HepG2 (cell line): Measurements from ENCODE around the gene PEX14. TPM values are rescaled to one million over a fixed set of nuclear protein-coding genes. Genes with fewer than 3 reads are reported as not detected.

Source experiments
- ATAC-seq: fragments of 200-7000 bp; cut with Tn5 transposase; 3 replicates; pipeline ENCODE4 v1.9.1; 2020; ENCODE audit warnings: mild to moderate bottlenecking, moderate library complexity
- BruUV-seq: library from RNA; stranded (reverse); fragments of 400-500 nt; replicated peaks from 2 replicates; lab custom pipeline; 2021; lab: Mats Ljungman, UMichigan
- CTCF ChIA-PET: fragments of 300-600 bp; formaldehyde crosslinking; extraction: SDS; loops from one replicate; lab custom pipeline; 2021; ENCODE audit warnings: low total read pairs, inconsistent platforms, low intra/inter-chr PET ratio; lab: Yijun Ruan, JAX
- POLR2A ChIA-PET: fragments of 350-600 bp; sonication (Branson Sonifier 250); formaldehyde crosslinking; loops from one replicate; lab custom pipeline; 2020; ENCODE audit warnings: antibody characterized with exemption, inconsistent platforms; lab: Yijun Ruan, JAX
- DNase-seq: peaks from one replicate; pipeline ENCODE4 v3.0.0-alpha.2; 2015; ENCODE audit warnings: low spot score
- FAIRE-seq: peaks from 3 replicates; lab custom pipeline; 2011; peaks lifted over from hg19 to GRCh38; lab: Jason Lieb, UNC
- H2AFZ ChIP-seq: one replicate; pipeline ENCODE4 v1.6.1; 2011; ENCODE audit warnings: low read length, inconsistent platforms
- H3K27ac ChIP-seq: fragments of 300-600 bp; 3 replicates; pipeline ENCODE4 v1.8.0; 2011; ENCODE audit warnings: mixed run types, mild to moderate bottlenecking, mixed read lengths, low read length, inconsistent platforms; ENCODE audit not compliant: insufficient read depth; ENCODE audit errors: extremely low read length
- H3K27me3 ChIP-seq, 2 experiments: fragments of 200-600 bp in 1 of 2; 2 replicates in 1 of 2; 3 replicates in 1 of 2; pipeline versions ENCODE4 v1.6.0 to v1.8.0; 2011; ENCODE audit warnings: low read length in 2 of 2, mild to moderate bottlenecking in 2 of 2, moderate library complexity in 2 of 2, inconsistent platforms in 1 of 2; ENCODE audit not compliant: insufficient read depth in 2 of 2, control insufficient read depth in 1 of 2
- H3K36me3 ChIP-seq, 2 experiments: fragments of 200-600 bp in 1 of 2; replicated peaks in 1 of 2; 2 replicates in 1 of 2; 3 replicates in 1 of 2; pipeline versions ENCODE4 v1.5.1 to v1.8.0; 2011; ENCODE audit warnings: low read length in 2 of 2, inconsistent platforms in 1 of 2; ENCODE audit not compliant: insufficient read depth in 2 of 2, control insufficient read depth in 1 of 2
- H3K4me1 ChIP-seq: 2 replicates; pipeline ENCODE4 v1.5.1; 2012; ENCODE audit warnings: low read length, inconsistent platforms; ENCODE audit not compliant: insufficient read depth
- H3K4me2 ChIP-seq: 2 replicates; pipeline ENCODE4 v1.6.0; 2011; ENCODE audit warnings: low read depth, low read length, inconsistent platforms
- H3K4me3 ChIP-seq, 3 experiments: fragments of 200-600 bp in 1 of 3; sonication (generic), shearing (Covaris generic) in 1 of 3; replicated peaks in 1 of 3; 2 replicates each; pipeline ENCODE4 v1.5.1; 2011 to 2016; ENCODE audit warnings: low read length in 3 of 3, inconsistent platforms in 2 of 3, low read depth in 2 of 3, mild to moderate bottlenecking in 2 of 3, control low read depth in 1 of 3, mixed read lengths in 1 of 3; ENCODE audit not compliant: insufficient read depth in 1 of 3
- H3K79me2 ChIP-seq: one replicate; pipeline ENCODE4 v1.6.1; 2011; ENCODE audit warnings: low read length, inconsistent platforms; ENCODE audit not compliant: insufficient read depth
- H3K9ac ChIP-seq: 2 replicates; pipeline ENCODE4 v1.6.0; 2011; ENCODE audit warnings: mild to moderate bottlenecking, low read depth, low read length, inconsistent platforms; ENCODE audit not compliant: insufficient read depth
- H3K9me3 ChIP-seq: 2 replicates; pipeline ENCODE4 v1.5.1; 2012; ENCODE audit warnings: mild to moderate bottlenecking, low read length
- H4K20me1 ChIP-seq: 2 replicates; pipeline ENCODE4 v1.6.0; 2011; ENCODE audit warnings: inconsistent platforms, mild to moderate bottlenecking, low read length, moderate library complexity; ENCODE audit not compliant: insufficient read depth
- HDAC6 ChIP-seq: fragments of 200-600 bp; sonication (generic); IDR thresholded peaks from 2 replicates; pipeline ENCODE4 v1.7.0; 2017; ENCODE audit warnings: mild to moderate bottlenecking, antibody characterized with exemption, low read length, low read depth
- HNRNPH1 ChIP-seq: fragments of 200-400 bp; formaldehyde crosslinking; optimal IDR thresholded peaks from 2 replicates; pipeline ENCODE3; 2017; ENCODE audit warnings: mild to moderate bottlenecking, low read depth, low read length
- RBM39 ChIP-seq: fragments of 200-400 bp; formaldehyde crosslinking; IDR thresholded peaks from one replicate; pipeline ENCODE4 v1.6.1; 2018; ENCODE audit warnings: antibody characterized with exemption, mild to moderate bottlenecking, low read depth, low read length; ENCODE audit not compliant: poor library complexity, severe bottlenecking
- ZBTB42 ChIP-seq: sonication (generic); formaldehyde crosslinking; IDR thresholded peaks from 2 replicates; pipeline ENCODE4 v1.5.0; 2020; ENCODE audit warnings: mild to moderate bottlenecking, missing genetic modification reagents
- ZNF746 ChIP-seq: sonication (generic); formaldehyde crosslinking; IDR thresholded peaks from 2 replicates; pipeline ENCODE4 v1.8.0; 2022; ENCODE audit warnings: mild to moderate bottlenecking, missing genetic modification reagents
- WGBS: methylation state at CpG from one replicate; pipeline ENCODE4 v1.1.6; 2017; ENCODE audit warnings: low lambda C conversion rate; 5-methylcytosine and 5-hydroxymethylcytosine counted together
- in situ Hi-C: cut with HindIII; loops from 2 replicates; pipeline ENCODE4 v1.10.0; 2017; ENCODE audit warnings: low pct_unique_long_range_greater_than_20kb; ENCODE audit not compliant: extremely low pct_ligation_motif_present
- intact Hi-C: fragments of 100-400 bp; cut with micrococcal nuclease; formaldehyde crosslinking; loops from one replicate; pipeline ENCODE4 v1.10.0; 2022; ENCODE audit not compliant: unreplicated experiment
- polyA plus RNA-seq, 8 experiments: library from polyadenylated mRNA; depleted of rRNA in 3 of 8; stranded (reverse) in 7 of 8; unstranded in 1 of 8; fragments of >200 nt; fragmentation: Illumina TruSeq in 4 of 8; extraction: Trizol in 4 of 8; gene quantifications; 2 replicates each; pipeline versions ENCODE4 v1.2.1 to v1.2.3, GENCODE V29; 2011 to 2016; ENCODE audit warnings: low read depth in 4 of 8, missing spikeins in 1 of 8, mixed read lengths in 1 of 8; ENCODE audit not compliant: insufficient read depth in 1 of 8
- total RNA-seq, 5 experiments: library from RNA; depleted of rRNA; stranded (reverse); fragments of >200 nt; fragmentation: Illumina TruSeq; extraction: Trizol; gene quantifications; 2 replicates each; pipeline ENCODE4 v1.2.3, GENCODE V29; 2016; ENCODE audit warnings: low read depth in 1 of 5
- TF ChIP-seq, protein P1 (sequence below): sonication (generic); formaldehyde crosslinking; IDR thresholded peaks from 2 replicates; pipeline ENCODE4 v1.4.0; 2020; ENCODE audit warnings: missing genetic modification reagents, borderline replicate concordance
- TF ChIP-seq, protein P2 (sequence below): sonication (generic); formaldehyde crosslinking; IDR thresholded peaks from 2 replicates; pipeline ENCODE4 v1.4.0; 2020; ENCODE audit warnings: missing genetic modification reagents, borderline replicate concordance
- TF ChIP-seq, protein P3 (sequence below): IDR thresholded peaks from 2 replicates; pipeline ENCODE4 v1.6.1; 2016; ENCODE audit warnings: mild to moderate bottlenecking
- TF ChIP-seq, protein P4 (sequence below): sonication (generic); formaldehyde crosslinking; IDR thresholded peaks from 2 replicates; pipeline ENCODE4 v1.5.0; 2020; ENCODE audit warnings: missing genetic modification reagents
- TF ChIP-seq, protein P5 (sequence below): sonication (generic); formaldehyde crosslinking; IDR thresholded peaks from 2 replicates; pipeline ENCODE4 v1.5.0; 2020; ENCODE audit warnings: missing genetic modification reagents

Gene PEX14
- total and polyA plus RNA-seq, 2 of the 13 experiments (the other 11 are each of a cell fraction or from before 2014, with no cell fraction given): 6.5 to 9.9 TPM

DNA sequence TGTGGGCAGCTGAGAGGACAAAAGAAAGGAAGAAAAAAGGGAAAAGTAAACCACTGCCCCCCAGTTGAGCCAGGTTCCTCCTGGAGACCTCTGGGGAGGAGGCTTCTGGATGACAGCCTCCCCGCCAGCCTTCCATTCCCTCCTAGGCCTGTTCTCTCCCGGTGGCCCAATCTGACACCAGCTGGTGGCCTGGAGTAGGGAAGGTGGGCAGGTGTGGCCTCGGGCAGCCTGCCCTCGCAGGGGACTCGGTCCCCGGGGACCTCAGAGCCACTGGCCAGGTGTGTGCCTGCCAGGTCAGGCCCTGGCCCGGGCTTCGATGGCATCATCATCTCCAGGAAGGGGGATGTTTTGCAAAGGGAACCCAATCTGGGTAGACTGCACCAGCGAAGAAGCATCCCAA is 162.7 kb downstream of the PEX14 start:
- 77% methylated on average over 8 of the region's 9 CpGs for WGBS
- Histone ChIP-seq H3K36me3 (no peaks in the 10 kb centered on the region), H3K9me3 (no peaks in the 10 kb centered on the region), H4K20me1 (no peaks in the 10 kb centered on the region), H2AFZ (no peak overlapping the region), H3K27me3 (no peaks in the 10 kb centered on the region; a peak in 1 of 5 replicates), H3K4me2 (no peak overlapping the region), H3K79me2 (no peaks in the 10 kb centered on the region), H3K4me1 (peaks cover 13% of the 10 kb centered on the region), H3K4me3 (no peak overlapping the region), H3K27ac (no peak overlapping the region), H3K9ac (no peak overlapping the region)
- intact Hi-C loops (no loop called here), in situ Hi-C loops (no loop called here)
- DNase-seq: no peak
- POLR2A ChIA-PET: no interaction called here
- BruUV-seq: no TSS peak
- CTCF ChIA-PET: no interaction called here
- no peak for ATAC-seq
- FAIRE-seq: no peak
- TF ChIP-seq HDAC6 (no peak), RBM39 (no peak), ZNF746 (CRISPR knock-in tag) (no peak), HNRNPH1 (no peak), ZBTB42 (CRISPR knock-in tag) (no peak)
- TF ChIP-seq, protein P1, sequence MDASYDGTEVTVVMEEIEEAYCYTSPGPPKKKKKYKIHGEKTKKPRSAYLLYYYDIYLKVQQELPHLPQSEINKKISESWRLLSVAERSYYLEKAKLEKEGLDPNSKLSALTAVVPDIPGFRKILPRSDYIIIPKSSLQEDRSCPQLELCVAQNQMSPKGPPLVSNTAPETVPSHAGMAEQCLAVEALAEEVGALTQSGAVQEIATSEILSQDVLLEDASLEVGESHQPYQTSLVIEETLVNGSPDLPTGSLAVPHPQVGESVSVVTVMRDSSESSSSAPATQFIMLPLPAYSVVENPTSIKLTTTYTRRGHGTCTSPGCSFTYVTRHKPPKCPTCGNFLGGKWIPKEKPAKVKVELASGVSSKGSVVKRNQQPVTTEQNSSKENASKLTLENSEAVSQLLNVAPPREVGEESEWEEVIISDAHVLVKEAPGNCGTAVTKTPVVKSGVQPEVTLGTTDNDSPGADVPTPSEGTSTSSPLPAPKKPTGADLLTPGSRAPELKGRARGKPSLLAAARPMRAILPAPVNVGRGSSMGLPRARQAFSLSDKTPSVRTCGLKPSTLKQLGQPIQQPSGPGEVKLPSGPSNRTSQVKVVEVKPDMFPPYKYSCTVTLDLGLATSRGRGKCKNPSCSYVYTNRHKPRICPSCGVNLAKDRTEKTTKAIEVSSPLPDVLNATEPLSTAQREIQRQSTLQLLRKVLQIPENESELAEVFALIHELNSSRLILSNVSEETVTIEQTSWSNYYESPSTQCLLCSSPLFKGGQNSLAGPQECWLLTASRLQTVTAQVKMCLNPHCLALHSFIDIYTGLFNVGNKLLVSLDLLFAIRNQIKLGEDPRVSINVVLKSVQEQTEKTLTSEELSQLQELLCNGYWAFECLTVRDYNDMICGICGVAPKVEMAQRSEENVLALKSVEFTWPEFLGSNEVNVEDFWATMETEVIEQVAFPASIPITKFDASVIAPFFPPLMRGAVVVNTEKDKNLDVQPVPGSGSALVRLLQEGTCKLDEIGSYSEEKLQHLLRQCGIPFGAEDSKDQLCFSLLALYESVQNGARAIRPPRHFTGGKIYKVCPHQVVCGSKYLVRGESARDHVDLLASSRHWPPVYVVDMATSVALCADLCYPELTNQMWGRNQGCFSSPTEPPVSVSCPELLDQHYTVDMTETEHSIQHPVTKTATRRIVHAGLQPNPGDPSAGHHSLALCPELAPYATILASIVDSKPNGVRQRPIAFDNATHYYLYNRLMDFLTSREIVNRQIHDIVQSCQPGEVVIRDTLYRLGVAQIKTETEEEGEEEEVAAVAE: no peak
- TF ChIP-seq, protein P2, sequence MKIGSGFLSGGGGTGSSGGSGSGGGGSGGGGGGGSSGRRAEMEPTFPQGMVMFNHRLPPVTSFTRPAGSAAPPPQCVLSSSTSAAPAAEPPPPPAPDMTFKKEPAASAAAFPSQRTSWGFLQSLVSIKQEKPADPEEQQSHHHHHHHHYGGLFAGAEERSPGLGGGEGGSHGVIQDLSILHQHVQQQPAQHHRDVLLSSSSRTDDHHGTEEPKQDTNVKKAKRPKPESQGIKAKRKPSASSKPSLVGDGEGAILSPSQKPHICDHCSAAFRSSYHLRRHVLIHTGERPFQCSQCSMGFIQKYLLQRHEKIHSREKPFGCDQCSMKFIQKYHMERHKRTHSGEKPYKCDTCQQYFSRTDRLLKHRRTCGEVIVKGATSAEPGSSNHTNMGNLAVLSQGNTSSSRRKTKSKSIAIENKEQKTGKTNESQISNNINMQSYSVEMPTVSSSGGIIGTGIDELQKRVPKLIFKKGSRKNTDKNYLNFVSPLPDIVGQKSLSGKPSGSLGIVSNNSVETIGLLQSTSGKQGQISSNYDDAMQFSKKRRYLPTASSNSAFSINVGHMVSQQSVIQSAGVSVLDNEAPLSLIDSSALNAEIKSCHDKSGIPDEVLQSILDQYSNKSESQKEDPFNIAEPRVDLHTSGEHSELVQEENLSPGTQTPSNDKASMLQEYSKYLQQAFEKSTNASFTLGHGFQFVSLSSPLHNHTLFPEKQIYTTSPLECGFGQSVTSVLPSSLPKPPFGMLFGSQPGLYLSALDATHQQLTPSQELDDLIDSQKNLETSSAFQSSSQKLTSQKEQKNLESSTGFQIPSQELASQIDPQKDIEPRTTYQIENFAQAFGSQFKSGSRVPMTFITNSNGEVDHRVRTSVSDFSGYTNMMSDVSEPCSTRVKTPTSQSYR (CRISPR knock-in tag): no peak
- TF ChIP-seq, protein P3, sequence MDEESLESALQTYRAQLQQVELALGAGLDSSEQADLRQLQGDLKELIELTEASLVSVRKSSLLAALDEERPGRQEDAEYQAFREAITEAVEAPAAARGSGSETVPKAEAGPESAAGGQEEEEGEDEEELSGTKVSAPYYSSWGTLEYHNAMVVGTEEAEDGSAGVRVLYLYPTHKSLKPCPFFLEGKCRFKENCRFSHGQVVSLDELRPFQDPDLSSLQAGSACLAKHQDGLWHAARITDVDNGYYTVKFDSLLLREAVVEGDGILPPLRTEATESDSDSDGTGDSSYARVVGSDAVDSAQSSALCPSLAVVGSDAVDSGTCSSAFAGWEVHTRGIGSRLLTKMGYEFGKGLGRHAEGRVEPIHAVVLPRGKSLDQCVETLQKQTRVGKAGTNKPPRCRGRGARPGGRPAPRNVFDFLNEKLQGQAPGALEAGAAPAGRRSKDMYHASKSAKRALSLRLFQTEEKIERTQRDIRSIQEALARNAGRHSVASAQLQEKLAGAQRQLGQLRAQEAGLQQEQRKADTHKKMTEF (CRISPR knock-in tag): no peak
- TF ChIP-seq, protein P4, sequence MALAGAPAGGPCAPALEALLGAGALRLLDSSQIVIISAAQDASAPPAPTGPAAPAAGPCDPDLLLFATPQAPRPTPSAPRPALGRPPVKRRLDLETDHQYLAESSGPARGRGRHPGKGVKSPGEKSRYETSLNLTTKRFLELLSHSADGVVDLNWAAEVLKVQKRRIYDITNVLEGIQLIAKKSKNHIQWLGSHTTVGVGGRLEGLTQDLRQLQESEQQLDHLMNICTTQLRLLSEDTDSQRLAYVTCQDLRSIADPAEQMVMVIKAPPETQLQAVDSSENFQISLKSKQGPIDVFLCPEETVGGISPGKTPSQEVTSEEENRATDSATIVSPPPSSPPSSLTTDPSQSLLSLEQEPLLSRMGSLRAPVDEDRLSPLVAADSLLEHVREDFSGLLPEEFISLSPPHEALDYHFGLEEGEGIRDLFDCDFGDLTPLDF (CRISPR knock-in tag): no peak
- TF ChIP-seq, protein P5, sequence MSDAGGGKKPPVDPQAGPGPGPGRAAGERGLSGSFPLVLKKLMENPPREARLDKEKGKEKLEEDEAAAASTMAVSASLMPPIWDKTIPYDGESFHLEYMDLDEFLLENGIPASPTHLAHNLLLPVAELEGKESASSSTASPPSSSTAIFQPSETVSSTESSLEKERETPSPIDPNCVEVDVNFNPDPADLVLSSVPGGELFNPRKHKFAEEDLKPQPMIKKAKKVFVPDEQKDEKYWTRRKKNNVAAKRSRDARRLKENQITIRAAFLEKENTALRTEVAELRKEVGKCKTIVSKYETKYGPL: no peak
